ENCODE data around the gene LMBR1.
A peak's percentile ranks its signal among the peaks of the same experiment; 100 is the strongest.

LMBR1 gene

GRCh38 chr7:156842740-156843140 lies 50.2 kb downstream of the LMBR1 start:
- peak; percentile 29 for DNase-seq (ENCODE audit: low read depth)
- no peak for TF ChIP-seq CTCF (IDR thresholded peaks at IDR 0.05; ENCODE audit: insufficient read depth, low read depth, low read length, missing control alignments)
- H3K4me3 ChIP-seq (ENCODE audit: low read length), result no peak overlapping the region

GRCh38 chr7:156842317-156842716 lies 50.7 kb downstream of the LMBR1 start:
- DNase-seq (ENCODE audit: low read depth), result no peak
- no peak for TF ChIP-seq CTCF (IDR thresholded peaks at IDR 0.05; ENCODE audit: insufficient read depth, low read depth, low read length, missing control alignments)
- H3K4me3 ChIP-seq (ENCODE audit: low read length), result no peak overlapping the region

GRCh38 chr7:156841497-156841896 lies 51.5 kb downstream of the LMBR1 start:
- TF ChIP-seq CTCF (IDR thresholded peaks at IDR 0.05; ENCODE audit: insufficient read depth, low read depth, low read length, missing control alignments), result no peak
- no peak for DNase-seq (ENCODE audit: low read depth)
- no peak overlapping the region for H3K4me3 ChIP-seq (ENCODE audit: low read length)

- DNase-seq (ENCODE audit: low read depth), result no peak
- H3K4me3 ChIP-seq (ENCODE audit: low read length), result no peak overlapping the region
- no peak for TF ChIP-seq CTCF (IDR thresholded peaks at IDR 0.05; ENCODE audit: insufficient read depth, low read depth, low read length, missing control alignments)
These were observed 52.8 kb downstream of the LMBR1 start for GRCh38 chr7:156840134-156840533.

- peak; percentile 83 for DNase-seq (ENCODE audit: low read depth)
- H3K4me3 ChIP-seq (ENCODE audit: low read length), result no peak overlapping the region
- no peak for TF ChIP-seq CTCF (IDR thresholded peaks at IDR 0.05; ENCODE audit: insufficient read depth, low read depth, low read length, missing control alignments)
These were observed 56.5 kb downstream of the LMBR1 start for GRCh38 chr7:156836443-156836842.

- no peak overlapping the region for H3K4me3 ChIP-seq (ENCODE audit: low read length)
- no peak for TF ChIP-seq CTCF (IDR thresholded peaks at IDR 0.05; ENCODE audit: insufficient read depth, low read depth, low read length, missing control alignments)
- no peak for DNase-seq (ENCODE audit: low read depth)
These were observed 58.5 kb downstream of the LMBR1 start for GRCh38 chr7:156834462-156834861.

- no peak for DNase-seq (ENCODE audit: low read depth)
- TF ChIP-seq CTCF (IDR thresholded peaks at IDR 0.05; ENCODE audit: insufficient read depth, low read depth, low read length, missing control alignments), result no peak
- H3K4me3 ChIP-seq (ENCODE audit: low read length), result no peak overlapping the region
These were observed 59.7 kb downstream of the LMBR1 start for GRCh38 chr7:156833312-156833711.
